ENCODE results near the gene C10orf120.

The C10orf120 gene

GRCh38 chr10:122738031-122738430 lies 38.4 kb upstream of the C10orf120 start:
- Histone ChIP-seq H3K9me3 (no peaks in the 10 kb centered on the region), H3K4me3 (ENCODE audit: low read depth in 1 of 2, low read length in 1 of 2) (no peak overlapping the region), H3K27ac (no peak overlapping the region), H3K4me1 (ENCODE audit: control insufficient read depth in 1 of 2, insufficient read depth in 1 of 2, low read depth in 1 of 2, low read length in 1 of 2) (no peaks in the 10 kb centered on the region), H3K36me3 (no peaks in the 10 kb centered on the region), H3K27me3 (peaks cover 3% of the 10 kb centered on the region)
- no peak for TF ChIP-seq CTCF (IDR thresholded peaks at IDR 0.05)

DNA sequence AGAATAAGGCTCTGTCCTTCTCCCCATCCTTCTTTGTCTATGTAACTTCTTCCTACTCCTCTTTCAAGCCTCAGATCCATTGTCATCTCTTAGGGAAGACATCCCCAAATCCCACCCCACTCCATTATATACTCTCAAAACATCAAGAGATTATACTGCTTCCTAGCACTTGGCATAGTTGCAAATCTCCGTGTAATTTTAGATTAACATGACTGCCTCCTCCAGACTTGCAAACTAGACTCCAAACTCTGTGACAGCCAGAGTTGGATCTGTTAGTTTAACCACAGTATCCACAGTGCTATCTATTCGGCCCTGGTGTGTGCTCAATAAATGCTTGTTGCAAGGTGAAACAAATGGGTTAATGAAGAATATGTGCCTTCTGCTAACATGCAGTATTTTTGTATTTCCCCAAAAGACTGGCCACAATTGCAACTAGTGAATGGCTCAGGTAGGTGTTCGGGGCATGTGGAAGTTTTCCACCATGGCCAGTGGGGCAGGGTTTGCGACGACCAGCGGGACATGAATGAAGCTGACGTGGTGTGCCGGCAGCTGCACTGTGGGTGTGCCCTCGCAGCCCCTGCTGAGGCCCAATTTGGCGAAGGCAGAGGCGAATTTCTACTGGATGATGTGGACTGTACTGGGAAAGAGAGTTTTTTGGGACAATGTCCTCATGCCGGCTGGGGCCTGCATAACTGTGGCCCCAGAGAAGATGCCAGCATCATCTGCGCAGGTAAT lies 34.5 kb upstream of the C10orf120 start:
- no peaks in the 10 kb centered on the region for H3K36me3 ChIP-seq
- no peak for TF ChIP-seq CTCF (IDR thresholded peaks at IDR 0.05)
- H3K27me3 ChIP-seq, result peaks cover 3% of the 10 kb centered on the region
- H3K4me1 ChIP-seq (ENCODE audit: control insufficient read depth in 1 of 2, insufficient read depth in 1 of 2, low read depth in 1 of 2, low read length in 1 of 2), result no peaks in the 10 kb centered on the region
- H3K4me3 ChIP-seq (ENCODE audit: low read depth in 1 of 2, low read length in 1 of 2), result no peak overlapping the region
- no peak overlapping the region for H3K27ac ChIP-seq
- H3K9me3 ChIP-seq, result no peaks in the 10 kb centered on the region

DNA sequence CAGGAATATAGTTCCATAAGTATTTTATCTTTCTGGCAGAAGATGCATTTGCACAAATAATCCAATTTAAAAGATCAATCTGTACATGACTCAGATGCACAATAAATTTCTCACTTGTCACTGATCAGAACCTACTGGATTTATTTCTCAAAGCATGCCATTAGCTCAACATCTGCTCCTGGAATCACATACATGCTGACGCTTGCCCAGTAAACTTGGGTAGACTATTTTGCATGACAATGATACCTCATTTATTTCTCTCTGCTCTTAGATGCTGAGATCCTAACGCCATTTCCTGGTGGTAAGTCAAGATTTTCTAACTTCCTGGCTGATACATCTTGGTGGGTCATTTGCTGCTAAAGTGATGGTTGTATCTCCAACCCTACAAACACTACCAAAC lies 33.8 kb upstream of the C10orf120 start:
- no peak for TF ChIP-seq CTCF (IDR thresholded peaks at IDR 0.05)
- no peaks in the 10 kb centered on the region for H3K36me3 ChIP-seq
- no peak overlapping the region for H3K4me3 ChIP-seq (ENCODE audit: low read depth in 1 of 2, low read length in 1 of 2)
- peaks cover 3% of the 10 kb centered on the region for H3K27me3 ChIP-seq
- no peaks in the 10 kb centered on the region for H3K9me3 ChIP-seq
- no peaks in the 10 kb centered on the region for H3K4me1 ChIP-seq (ENCODE audit: control insufficient read depth in 1 of 2, insufficient read depth in 1 of 2, low read depth in 1 of 2, low read length in 1 of 2)
- H3K27ac ChIP-seq, result no peak overlapping the region

GRCh38 chr10:122730238-122730637 lies 30.6 kb upstream of the C10orf120 start:
- Histone ChIP-seq H3K36me3 (no peaks in the 10 kb centered on the region), H3K27ac (no peak overlapping the region), H3K9me3 (no peaks in the 10 kb centered on the region), H3K4me1 (ENCODE audit: control insufficient read depth in 1 of 2, insufficient read depth in 1 of 2, low read depth in 1 of 2, low read length in 1 of 2) (no peaks in the 10 kb centered on the region), H3K4me3 (ENCODE audit: low read depth in 1 of 2, low read length in 1 of 2) (no peak overlapping the region), H3K27me3 (no peaks in the 10 kb centered on the region)
- TF ChIP-seq CTCF (IDR thresholded peaks at IDR 0.05), result no peak

GRCh38 chr10:122729126-122729525 lies 29.5 kb upstream of the C10orf120 start:
- Histone ChIP-seq H3K27me3 (no peaks in the 10 kb centered on the region), H3K4me1 (ENCODE audit: control insufficient read depth in 1 of 2, insufficient read depth in 1 of 2, low read depth in 1 of 2, low read length in 1 of 2) (no peaks in the 10 kb centered on the region), H3K4me3 (ENCODE audit: low read depth in 1 of 2, low read length in 1 of 2) (no peak overlapping the region), H3K36me3 (no peaks in the 10 kb centered on the region), H3K9me3 (no peaks in the 10 kb centered on the region), H3K27ac (no peak overlapping the region)
- no peak for TF ChIP-seq CTCF (IDR thresholded peaks at IDR 0.05)

Data from neutrophil (primary cell).